Stomach (tissue), 4 donors: ENCODE measurements around the gene RSRC1.

Experiments
- CTCF ChIP-seq, 7 experiments: fragments of 450-650 bp in 4 of 7; fragments of 200-600 bp in 3 of 7; sonication (generic) in 3 of 7; IDR thresholded peaks; one replicate each; pipeline ENCODE4 v1.5.1; 2016 to 2019; ENCODE audit warnings: antibody characterized with exemption in 7 of 7, control low read depth in 2 of 7, mild to moderate bottlenecking in 1 of 7
- POLR2A ChIP-seq, 4 donors: fragments of 450-650 bp; IDR thresholded peaks; one replicate each; pipeline ENCODE4 v1.6.1; 2016; ENCODE audit warnings: antibody characterized with exemption in 4 of 4, control low read depth in 2 of 4, mild to moderate bottlenecking in 1 of 4, moderate library complexity in 1 of 4
- POLR2AphosphoS5 ChIP-seq, 3 donors: sonication (generic); formaldehyde crosslinking; IDR thresholded peaks; one replicate each; pipeline ENCODE4 v1.6.1; 2016; ENCODE audit warnings: antibody characterized with exemption in 3 of 3

DNA sequence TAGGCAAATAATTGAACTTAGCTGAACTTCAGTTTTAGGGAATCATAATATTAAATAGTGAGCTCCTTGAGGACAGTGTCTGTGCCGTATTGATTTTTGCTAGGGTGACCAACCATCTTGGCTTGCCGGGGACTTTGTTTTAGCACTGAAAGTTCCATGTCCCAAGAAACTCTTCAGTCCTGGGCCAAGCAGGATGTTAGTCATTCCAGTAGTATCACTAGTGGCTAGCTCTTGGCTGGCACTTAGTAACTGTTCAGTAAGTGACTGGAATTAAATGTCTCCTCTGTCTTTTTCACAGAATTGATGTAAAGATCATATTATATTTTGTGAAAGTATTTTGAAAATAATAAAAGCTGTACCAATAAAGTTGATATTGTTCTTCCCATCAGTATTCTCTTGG is 42.3 kb downstream of the RSRC1 start:
- no peak for TF ChIP-seq CTCF (IDR thresholded peaks at IDR 0.05)
- TF ChIP-seq POLR2A (IDR thresholded peaks at IDR 0.05) = no peak
- no peak for TF ChIP-seq POLR2AphosphoS5 (IDR thresholded peaks at IDR 0.05)
